ENCODE data around the gene LKAAEAR1.

The LKAAEAR1 gene

DNA sequence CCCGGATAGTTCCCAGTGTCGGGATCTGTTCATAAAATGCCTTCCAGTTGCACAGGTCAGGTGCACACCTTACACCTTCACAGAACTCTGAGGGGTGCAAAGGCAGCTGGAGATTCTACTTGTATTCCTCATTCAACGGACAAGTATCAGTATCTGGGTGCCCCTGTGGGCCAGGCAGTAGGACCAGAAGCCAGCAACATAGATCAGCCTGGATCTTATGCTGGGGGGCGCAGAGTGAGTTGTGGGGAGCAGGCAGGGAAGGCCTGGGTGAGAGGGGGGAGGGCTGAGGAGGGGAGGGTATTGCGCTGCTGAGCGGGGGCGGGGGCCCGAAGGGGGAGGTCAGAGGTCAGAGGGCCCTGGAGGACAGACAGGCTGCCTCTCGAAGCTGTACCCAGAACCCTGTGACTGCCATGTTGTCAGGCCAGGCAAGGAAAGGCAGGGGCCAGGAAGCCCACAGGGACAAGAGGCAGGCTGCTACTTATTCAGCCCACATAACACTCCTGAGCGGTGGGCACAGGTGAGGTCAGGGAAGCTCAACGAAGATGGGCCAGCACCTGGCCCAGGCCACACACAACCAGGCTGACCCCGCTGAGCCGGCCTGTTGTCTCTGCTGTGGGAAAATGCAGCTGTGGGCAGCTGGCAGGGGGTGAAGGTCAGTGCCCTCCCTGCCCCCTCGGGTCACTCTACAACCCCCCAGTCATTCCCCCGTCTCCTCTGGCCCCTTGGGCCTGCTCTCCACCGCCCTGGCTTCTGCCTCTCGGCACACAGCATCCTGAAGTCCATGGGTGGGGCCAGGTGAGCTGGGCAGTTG is 3.2 kb downstream of the LKAAEAR1 start:
- no peak overlapping the region for H3K4me3 ChIP-seq (ENCODE audit: low read depth, low read length)
- DNase-seq (ENCODE audit: low read depth): no peak
- TF ChIP-seq CTCF (IDR thresholded peaks at IDR 0.05; ENCODE audit: control insufficient read depth, extremely low read depth, insufficient read depth): no peak

DNA sequence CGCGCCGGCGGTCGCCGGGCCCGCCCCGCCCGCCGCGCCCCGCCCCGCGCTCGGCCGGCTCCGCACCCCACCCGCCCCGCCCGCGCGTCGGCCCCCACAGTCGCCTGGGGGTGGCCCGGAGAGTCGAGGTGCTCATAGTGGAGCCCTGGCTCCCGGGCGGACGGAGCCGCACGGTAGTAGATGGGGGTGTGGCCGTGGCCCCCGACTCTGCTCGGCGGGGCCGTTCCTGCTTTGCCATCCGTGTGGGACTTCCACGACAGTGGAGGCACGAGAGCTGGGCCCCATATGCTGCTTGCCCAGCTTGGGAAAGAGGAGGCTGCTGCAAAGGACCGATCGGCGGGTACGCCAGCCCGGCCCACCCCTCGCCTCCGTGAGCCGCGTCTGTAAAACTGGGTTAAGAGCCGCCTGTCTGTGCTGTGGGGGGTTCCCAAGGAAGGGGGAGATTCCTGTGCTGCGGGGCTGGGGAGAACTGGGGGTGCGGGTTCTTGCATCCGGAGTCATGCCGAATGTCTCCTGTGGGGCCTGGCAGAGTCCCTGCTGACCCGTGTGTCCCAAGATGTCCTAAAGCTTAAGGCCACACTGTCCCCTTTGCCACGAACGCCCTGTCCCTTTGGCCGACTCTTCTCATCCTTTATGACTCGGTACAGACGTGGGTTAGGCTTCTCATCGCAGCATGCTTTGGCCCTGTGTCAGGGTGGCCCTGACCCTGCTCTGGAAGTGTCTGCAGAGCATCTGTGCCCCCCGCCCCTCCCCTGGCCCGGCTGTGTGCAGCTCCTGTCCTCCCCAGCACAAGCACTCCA is 4.0 kb downstream of the LKAAEAR1 start, which contains the start of gene OPRL1:
Gene OPRL1, plus strand, starts transcription at position 70 of the 800 bp plus-strand sequence. CDS start 12,639 bp downstream, outside the sequence.
- H3K4me3 ChIP-seq (ENCODE audit: low read depth, low read length): peak within 1 kb of the TSS; percentile 67
- no peak for DNase-seq (ENCODE audit: low read depth)
- TF ChIP-seq CTCF (IDR thresholded peaks at IDR 0.05; ENCODE audit: control insufficient read depth, extremely low read depth, insufficient read depth): no peak

DNA sequence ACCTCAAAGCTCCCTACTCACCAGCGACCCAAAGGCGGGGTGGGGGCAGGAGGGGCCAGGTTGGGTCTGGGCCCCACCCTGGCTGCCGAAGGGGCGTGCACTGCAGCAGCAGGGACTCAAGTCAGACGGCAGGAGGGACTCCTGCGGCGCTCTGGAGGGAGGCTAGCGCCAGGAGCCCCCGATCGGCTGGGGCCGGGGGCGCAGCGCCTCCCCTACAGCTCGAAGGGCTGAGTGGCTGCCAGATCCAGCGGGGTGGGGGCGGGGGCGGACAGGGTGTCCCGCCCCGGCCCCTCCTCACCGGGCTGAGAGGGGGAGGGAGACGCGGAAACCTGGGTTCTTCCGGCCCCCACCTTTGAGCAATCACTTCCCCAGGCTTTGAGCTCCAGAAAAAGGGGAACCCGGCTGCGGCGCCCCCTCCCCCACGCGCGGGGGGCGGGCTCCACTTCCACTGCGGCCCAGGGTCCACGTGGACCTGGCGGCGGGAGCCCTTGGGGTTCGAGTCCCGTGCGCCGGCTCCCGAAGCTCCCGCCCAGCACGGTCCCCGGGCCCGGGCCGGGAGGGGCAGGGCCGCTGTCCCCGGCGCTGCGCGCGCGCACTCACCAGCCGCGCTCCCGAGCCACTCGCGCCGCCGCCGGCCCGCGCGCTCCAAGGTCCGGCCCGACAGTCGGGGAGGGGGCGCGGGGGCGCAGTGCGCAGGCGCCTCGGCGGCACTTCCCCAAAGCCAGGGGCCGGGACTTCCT is 4.8 kb downstream of the LKAAEAR1 start, which contains the start of gene RGS19:
Gene RGS19, minus strand, starts transcription at position 246 of the 740 bp plus-strand sequence. CDS start 2,632 bp downstream, outside the sequence.
- no peak for TF ChIP-seq CTCF (IDR thresholded peaks at IDR 0.05; ENCODE audit: control insufficient read depth, extremely low read depth, insufficient read depth)
- no peak for DNase-seq (ENCODE audit: low read depth)
- peak within 1 kb of the TSS; percentile 67 for H3K4me3 ChIP-seq (ENCODE audit: low read depth, low read length)

- TF ChIP-seq CTCF (IDR thresholded peaks at IDR 0.05; ENCODE audit: control insufficient read depth, extremely low read depth, insufficient read depth): no peak
- H3K4me3 ChIP-seq (ENCODE audit: low read depth, low read length): peak overlapping the region; percentile 67
- DNase-seq (ENCODE audit: low read depth): no peak
These were observed 5.3 kb downstream of the LKAAEAR1 start for GRCh38 chr20:64078934-64079272.

DNA sequence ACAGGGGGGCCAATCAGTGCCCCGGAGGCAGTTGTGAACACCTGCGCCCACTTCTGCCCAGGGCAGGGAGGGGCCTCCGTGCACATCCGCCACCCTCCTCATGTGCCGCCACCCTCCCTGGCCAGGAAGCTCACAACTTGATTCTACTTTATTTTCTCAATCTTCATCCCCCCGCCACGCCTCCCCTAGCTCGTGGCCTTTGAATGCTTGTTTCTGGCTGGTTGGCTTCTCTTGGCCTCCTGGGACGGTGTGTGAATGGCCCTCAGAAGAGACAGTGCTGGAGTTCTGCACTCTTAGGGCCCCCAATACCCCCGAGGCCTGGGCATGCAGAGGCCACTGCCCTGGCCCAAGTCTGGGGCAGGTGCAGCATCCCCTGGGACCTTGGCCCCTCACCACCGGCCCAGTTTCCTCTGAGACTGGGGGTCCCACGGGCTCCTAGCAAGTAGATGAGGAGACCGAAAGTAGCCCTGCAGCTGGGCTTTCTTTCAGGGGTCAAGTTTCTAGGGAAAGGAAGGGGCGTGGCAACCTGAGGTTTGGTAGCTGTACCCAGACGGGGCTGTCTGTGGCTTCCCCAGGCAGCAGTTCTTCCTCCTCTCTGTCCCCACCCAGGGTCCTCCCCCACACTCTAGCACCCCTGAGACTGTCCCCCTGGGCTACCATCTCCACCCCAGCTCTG is 6.2 kb downstream of the LKAAEAR1 start:
- TF ChIP-seq CTCF (IDR thresholded peaks at IDR 0.05; ENCODE audit: control insufficient read depth, extremely low read depth, insufficient read depth): no peak
- no peak for DNase-seq (ENCODE audit: low read depth)
- H3K4me3 ChIP-seq (ENCODE audit: low read depth, low read length): no peak overlapping the region

DNA sequence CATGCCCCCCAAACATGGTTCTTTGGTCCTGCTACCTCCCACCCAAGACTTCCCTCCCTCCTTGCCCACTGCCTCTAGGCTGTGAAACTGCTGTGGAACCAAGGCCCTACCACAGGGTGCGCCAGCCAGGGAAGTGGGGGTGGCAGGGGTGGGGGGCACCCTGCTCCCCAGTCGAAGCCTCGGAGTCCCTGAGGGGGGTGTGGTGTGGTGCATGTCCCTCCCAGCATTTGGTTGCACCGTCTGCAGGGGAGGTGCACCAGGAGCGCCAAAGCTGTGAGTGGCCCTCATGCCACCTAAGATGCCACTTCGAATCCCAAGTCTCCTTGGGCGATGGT is 6.7 kb downstream of the LKAAEAR1 start:
- DNase-seq (ENCODE audit: low read depth): no peak
- no peak for TF ChIP-seq CTCF (IDR thresholded peaks at IDR 0.05; ENCODE audit: control insufficient read depth, extremely low read depth, insufficient read depth)
- no peak overlapping the region for H3K4me3 ChIP-seq (ENCODE audit: low read depth, low read length)

All from LNCaP clone FGC (cell line).